Suprapubic skin (tissue), 4 donors: ENCODE results near the gene PAK1IP1. TPM values are rescaled to one million over a fixed set of nuclear protein-coding genes. Genes with fewer than 3 reads are reported as not detected.
"Not testable (repeated sequence)": the region's sequence is repeated elsewhere in the genome, so short reads cannot be mapped to it uniquely, and the experiment has no call there.

ENCODE experiments used
- DNase-seq, 2 donors: peaks; one replicate each; pipeline ENCODE4 v3.0.0-alpha.2; 2019; ENCODE audit warnings: low spot score in 2 of 2
- H3K27ac ChIP-seq: fragments of 200-600 bp; sonication (generic); one replicate; pipeline ENCODE4 v1.5.1; 2019
- H3K27me3 ChIP-seq: fragments of 200-600 bp; sonication (generic); one replicate; pipeline ENCODE4 v1.5.1; 2019
- H3K36me3 ChIP-seq: fragments of 200-600 bp; sonication (generic); one replicate; pipeline ENCODE4 v1.5.1; 2019
- H3K4me1 ChIP-seq: fragments of 200-600 bp; sonication (generic); one replicate; pipeline ENCODE4 v1.5.1; 2019
- H3K4me3 ChIP-seq: fragments of 200-600 bp; sonication (generic); one replicate; pipeline ENCODE4 v1.5.1; 2019; ENCODE audit warnings: mild to moderate bottlenecking
- H3K9me3 ChIP-seq: fragments of 200-600 bp; sonication (generic); one replicate; pipeline ENCODE4 v1.5.1; 2019
- CTCF ChIP-seq, 2 donors: fragments of 200-600 bp in 1 of 2; fragments of 450-650 bp in 1 of 2; sonication (generic) in 1 of 2; IDR thresholded peaks; one replicate each; pipeline ENCODE4 v1.5.1; 2016 to 2019; ENCODE audit warnings: antibody characterized with exemption in 2 of 2, mild to moderate bottlenecking in 1 of 2, moderate library complexity in 1 of 2
- EP300 ChIP-seq: sonication (generic); formaldehyde crosslinking; IDR thresholded peaks from one replicate; pipeline ENCODE4 v1.6.1; 2017; ENCODE audit warnings: antibody characterized with exemption
- POLR2A ChIP-seq, 2 donors: fragments of 450-650 bp; IDR thresholded peaks; one replicate each; pipeline ENCODE4 v1.6.1; 2017; ENCODE audit warnings: antibody characterized with exemption in 2 of 2, mild to moderate bottlenecking in 2 of 2, moderate library complexity in 2 of 2
- POLR2AphosphoS5 ChIP-seq, 3 donors: sonication (generic); formaldehyde crosslinking; IDR thresholded peaks; one replicate each; pipeline ENCODE4 v1.6.1; 2017; ENCODE audit warnings: antibody characterized with exemption in 3 of 3
- WGBS: methylation state at CpG from one replicate; pipeline ENCODE4 v1.1.5; 2018; 5-methylcytosine and 5-hydroxymethylcytosine counted together
- total RNA-seq, 4 donors: library from RNA; depleted of rRNA; stranded (reverse); fragments of >200 nt; gene quantifications; one replicate each; pipeline ENCODE4 v1.1.0, GENCODE V29; 2016

The PAK1IP1 gene
- total RNA-seq, 4 donors from 2014 or later, result 8.8 to 17.5 (median 13.4) TPM

- WGBS, result 32% methylated on average over 9 of the region's 9 CpGs
- Histone ChIP-seq H3K9me3 (no peaks in the 10 kb centered on the region), H3K27ac (peak overlapping the region; percentile 11), H3K36me3 (peaks cover 23% of the 10 kb centered on the region), H3K4me1 (peaks cover 30% of the 10 kb centered on the region), H3K27me3 (no peaks in the 10 kb centered on the region), H3K4me3 (peak overlapping the region; percentile 82)
- no peak for DNase-seq
- TF ChIP-seq CTCF (IDR thresholded peaks at IDR 0.05), result no peak
- TF ChIP-seq POLR2A (IDR thresholded peaks at IDR 0.05), result no peak
- TF ChIP-seq POLR2AphosphoS5 (IDR thresholded peaks at IDR 0.05), result no peak
- TF ChIP-seq EP300, result no peak
Observed at GRCh38 chr6:10746915-10747250, 52.1 kb downstream of the PAK1IP1 start.

- TF ChIP-seq POLR2A (IDR thresholded peaks at IDR 0.05) (peak in 1 of 2 donors; percentile 74), CTCF (IDR thresholded peaks at IDR 0.05) (no peak), EP300 (no peak), POLR2AphosphoS5 (IDR thresholded peaks at IDR 0.05) (peak in 2 of 3 donors; percentile 52 to 87)
- Histone ChIP-seq H3K9me3 (no peaks in the 10 kb centered on the region), H3K4me1 (peaks cover 30% of the 10 kb centered on the region), H3K4me3 (peak within 1 kb of the TSS; percentile 82), H3K27ac (peak within 1 kb of the TSS; percentile 86), H3K27me3 (no peaks in the 10 kb centered on the region), H3K36me3 (peaks cover 27% of the 10 kb centered on the region)
- 1% methylated on average over 41 of the region's 52 CpGs for WGBS
- peak; percentile 99 to 100 for DNase-seq
Observed at GRCh38 chr6:10747251-10747972, 52.6 kb downstream of the PAK1IP1 start, which contains the start of gene TMEM14B. TMEM14B (plus strand) TSS chr6:10747805; CDS start chr6:10749246, 1,441 bp downstream.

GRCh38 chr6:10749734-10750133 is 55.0 kb downstream of the PAK1IP1 start:
- no peak for TF ChIP-seq POLR2A (IDR thresholded peaks at IDR 0.05)
- TF ChIP-seq EP300, result no peak
- no peak for TF ChIP-seq POLR2AphosphoS5 (IDR thresholded peaks at IDR 0.05)
- TF ChIP-seq CTCF (IDR thresholded peaks at IDR 0.05), result no peak
- no peaks in the 10 kb centered on the region for H3K27me3 ChIP-seq
- WGBS, result 49% methylated on average over 2 of the region's 2 CpGs
- no peak overlapping the region for H3K27ac ChIP-seq
- H3K36me3 ChIP-seq, result peaks cover 49% of the 10 kb centered on the region
- H3K4me1 ChIP-seq, result peaks cover 30% of the 10 kb centered on the region
- H3K9me3 ChIP-seq, result no peaks in the 10 kb centered on the region
- DNase-seq, result no peak
- no peak overlapping the region for H3K4me3 ChIP-seq

GRCh38 chr6:10750568-10750967 is 55.8 kb downstream of the PAK1IP1 start:
- H3K4me1 ChIP-seq, result peaks cover 30% of the 10 kb centered on the region
- not testable (repeated sequence) for H3K27me3 ChIP-seq, H3K27ac ChIP-seq, H3K4me3 ChIP-seq, H3K9me3 ChIP-seq, DNase-seq
- WGBS, result 90% methylated on average over 6 of the region's 6 CpGs
- peaks cover 57% of the 10 kb centered on the region for H3K36me3 ChIP-seq

- peaks cover 68% of the 10 kb centered on the region for H3K36me3 ChIP-seq
- not testable (repeated sequence) for H3K27me3 ChIP-seq
- WGBS, result 78% methylated on average over 5 of the region's 5 CpGs
Observed at GRCh38 chr6:10751757-10752156, 57.0 kb downstream of the PAK1IP1 start.

GRCh38 chr6:10756085-10756484 is 61.3 kb downstream of the PAK1IP1 start:
- Histone ChIP-seq H3K4me3 (no peak overlapping the region), H3K9me3 (no peaks in the 10 kb centered on the region), H3K36me3 (peaks cover 61% of the 10 kb centered on the region), H3K27ac (no peak overlapping the region), H3K4me1 (peaks cover 11% of the 10 kb centered on the region), H3K27me3 (no peaks in the 10 kb centered on the region)
- no peak for DNase-seq
- TF ChIP-seq CTCF (IDR thresholded peaks at IDR 0.05) (no peak), POLR2A (IDR thresholded peaks at IDR 0.05) (no peak), POLR2AphosphoS5 (IDR thresholded peaks at IDR 0.05) (no peak), EP300 (no peak)
- WGBS, result 84% methylated on average over 1 of the region's 1 CpG

More at GRCh38 chr6:10751757-10752156, 57.0 kb downstream of the PAK1IP1 start:
- not testable (repeated sequence) for H3K9me3 ChIP-seq, DNase-seq, H3K27ac ChIP-seq, H3K4me3 ChIP-seq
- H3K4me1 ChIP-seq, result peaks cover 26% of the 10 kb centered on the region

Other genes starting within 250 kb of the PAK1IP1 start
- 10 to 100 TPM in 3 of 4 donors, 1 to 10 TPM in 1; 8.0 to 37.4 (median 14.4) TPM for gene GCNT2, start 173.6 kb upstream of the PAK1IP1 start, total RNA-seq
- not detected for gene C6orf52, start 356 bp upstream of the PAK1IP1 start, total RNA-seq
- 10 to 100 TPM; 63.4 to 76.7 (median 73.7) TPM for gene TMEM14C, start 28.1 kb downstream of the PAK1IP1 start, total RNA-seq
- 10 to 100 TPM; 40.8 to 64.7 (median 45.5) TPM for gene TMEM14B, start 52.8 kb downstream of the PAK1IP1 start, total RNA-seq
- under 1 TPM in 2 of 4 donors, not detected in 2; 0.26 to 0.49 TPM for gene MAK, start 143.6 kb downstream of the PAK1IP1 start, total RNA-seq
- not detected for gene GCM2, start 187.1 kb downstream of the PAK1IP1 start, total RNA-seq
- 1 to 10 TPM in 1 of 4 donors, under 1 TPM in 2, not detected in 1; 0.44 to 5.2 (median 0.49) TPM for gene SYCP2L, start 192.1 kb downstream of the PAK1IP1 start, total RNA-seq